SK-N-SH (cell line): ENCODE data around the gene TMSB4Y. TPM values are rescaled to one million over a fixed set of nuclear protein-coding genes. Genes with fewer than 3 reads are reported as not detected.

Experiments used
- CTCF ChIA-PET: fragments of 300-600, 350-600 bp; formaldehyde crosslinking; extraction: SDS; loops from one replicate; lab custom pipeline; 2021; lab: Yijun Ruan, JAX
- POLR2A ChIA-PET: fragments of 350-600 bp; sonication (Branson Sonifier 250); formaldehyde crosslinking; extraction: SDS; loops from one replicate; lab custom pipeline; 2020; ENCODE audit warnings: antibody characterized with exemption, inconsistent platforms; lab: Yijun Ruan, JAX
- DNase-seq: peaks from one replicate; pipeline ENCODE4 v3.0.0; 2012
- H2AFZ ChIP-seq: fragments of 200-600 bp; sonication (generic); 2 replicates; pipeline ENCODE4 v1.8.1; 2016; ENCODE audit warnings: antibody characterized with exemption, mild to moderate bottlenecking, low read depth
- H3F3A ChIP-seq: fragments of 200-600 bp; sonication (generic); replicated peaks from 2 replicates; pipeline ENCODE3; 2016; ENCODE audit warnings: antibody characterized with exemption, mild to moderate bottlenecking; ENCODE audit not compliant: insufficient read depth
- H3K27ac ChIP-seq, 2 experiments: fragments of 200-500 bp in 1 of 2; fragments of 200-600 bp in 1 of 2; sonication (Bioruptor generic) in 1 of 2; sonication (generic), shearing (Covaris generic) in 1 of 2; 2 replicates each; pipeline versions ENCODE4 v1.5.1 to v1.6.1; 2014 to 2016; ENCODE audit warnings: low read depth in 2 of 2, inconsistent platforms in 1 of 2, low read length in 1 of 2, mild to moderate bottlenecking in 1 of 2, mixed read lengths in 1 of 2
- H3K27me3 ChIP-seq: fragments of 200-600 bp; sonication (generic), shearing (Covaris generic); 2 replicates; pipeline ENCODE4 v1.6.1; 2016; ENCODE audit warnings: mixed run types; ENCODE audit not compliant: insufficient read depth
- H3K36me3 ChIP-seq, 2 experiments: fragments of 200-500 bp in 1 of 2; fragments of 200-600 bp in 1 of 2; sonication (Bioruptor generic) in 1 of 2; sonication (generic) in 1 of 2; replicated peaks in 1 of 2; 2 replicates each; pipeline versions ENCODE3 to v1.5.1; 2014 to 2016; ENCODE audit warnings: low read length in 1 of 2, mild to moderate bottlenecking in 1 of 2; ENCODE audit not compliant: insufficient read depth in 2 of 2, control insufficient read depth in 1 of 2
- H3K4me1 ChIP-seq, 2 experiments: fragments of 200-500 bp in 1 of 2; fragments of 200-600 bp in 1 of 2; sonication (Bioruptor generic) in 1 of 2; sonication (generic), shearing (Covaris generic) in 1 of 2; 2 replicates each; pipeline versions ENCODE4 v1.5.1 to v1.6.1; 2014 to 2016; ENCODE audit warnings: low read depth in 1 of 2, low read length in 1 of 2, mixed run types in 1 of 2; ENCODE audit not compliant: insufficient read depth in 2 of 2, control insufficient read depth in 1 of 2
- H3K4me2 ChIP-seq: fragments of 200-600 bp; sonication (generic), shearing (Covaris generic); 2 replicates; pipeline ENCODE4 v1.6.1; 2017; ENCODE audit warnings: mixed run types
- H3K4me3 ChIP-seq, 2 experiments: fragments of 200-500 bp in 1 of 2; fragments of 200-600 bp in 1 of 2; sonication (Bioruptor generic) in 1 of 2; sonication (generic), shearing (Covaris generic) in 1 of 2; 2 replicates each; pipeline versions ENCODE4 v1.5.1 to v1.8.1; 2014 to 2016; ENCODE audit warnings: low read depth in 2 of 2, inconsistent platforms in 1 of 2, low read length in 1 of 2, mild to moderate bottlenecking in 1 of 2, mixed read lengths in 1 of 2, moderate library complexity in 1 of 2
- H3K79me2 ChIP-seq: fragments of 200-600 bp; sonication (generic); 2 replicates; pipeline ENCODE4 v1.8.1; 2017; ENCODE audit warnings: mild to moderate bottlenecking; ENCODE audit not compliant: insufficient read depth
- H3K9ac ChIP-seq: fragments of 200-600 bp; sonication (generic); 2 replicates; pipeline ENCODE4 v1.6.1; 2017; ENCODE audit warnings: mixed run types
- H3K9me2 ChIP-seq: fragments of 200-600 bp; sonication (generic); 2 replicates; pipeline ENCODE4 v1.6.1; 2017; ENCODE audit warnings: mixed run types
- H3K9me3 ChIP-seq: fragments of 200-600 bp; sonication (generic); 2 replicates; pipeline ENCODE4 v1.6.1; 2017; ENCODE audit warnings: mixed run types, mild to moderate bottlenecking, moderate library complexity
- H4K20me1 ChIP-seq: fragments of 200-600 bp; sonication (generic); 2 replicates; pipeline ENCODE4 v1.6.1; 2017; ENCODE audit warnings: mild to moderate bottlenecking, mixed run types; ENCODE audit not compliant: insufficient read depth
- ELF1 ChIP-seq: IDR thresholded peaks from 2 replicates; pipeline ENCODE4 v1.4.0; 2012
- EP300 ChIP-seq, 2 experiments: IDR thresholded peaks; 2 replicates each; pipeline versions ENCODE4 v1.4.0 to v1.6.1; 2012; ENCODE audit warnings: borderline replicate concordance in 1 of 2, low read depth in 1 of 2, low read length in 1 of 2
- FOSL2 ChIP-seq: IDR thresholded peaks from 2 replicates; pipeline ENCODE4 v1.4.0; 2012; ENCODE audit warnings: low read depth, mild to moderate bottlenecking, moderate library complexity, borderline replicate concordance
- FOXJ3 ChIP-seq: sonication (generic); formaldehyde crosslinking; IDR thresholded peaks from 2 replicates; pipeline ENCODE4 v1.5.1; 2020; ENCODE audit warnings: mild to moderate bottlenecking, missing genetic modification reagents
- GABPA ChIP-seq: IDR thresholded peaks from 2 replicates; pipeline ENCODE4 v1.4.0; 2012; ENCODE audit warnings: low read depth, mild to moderate bottlenecking
- MEF2A ChIP-seq: IDR thresholded peaks from 2 replicates; pipeline ENCODE4 v1.4.0; 2012; ENCODE audit warnings: low read depth, borderline replicate concordance
- NFIC ChIP-seq: IDR thresholded peaks from 2 replicates; pipeline ENCODE4 v1.4.0; 2012; ENCODE audit warnings: borderline replicate concordance
- NRF1 ChIP-seq: IDR thresholded peaks from 2 replicates; pipeline ENCODE4 v1.6.1; 2012; ENCODE audit warnings: low read depth, mild to moderate bottlenecking, low read length
- POLR2AphosphoS5 ChIP-seq: IDR thresholded peaks from 2 replicates; pipeline ENCODE4 v1.6.1; 2012; ENCODE audit warnings: low read depth, low read length
- RAD21 ChIP-seq: IDR thresholded peaks from 2 replicates; pipeline ENCODE4 v1.6.1; 2012; ENCODE audit warnings: mild to moderate bottlenecking, low read length
- RCOR1 ChIP-seq: fragments of 150-350 bp; IDR thresholded peaks from 2 replicates; pipeline ENCODE4 v1.6.1; 2017; ENCODE audit warnings: antibody characterized with exemption, low read length
- RFX5 ChIP-seq: IDR thresholded peaks from 2 replicates; pipeline ENCODE4 v1.6.1; 2012; ENCODE audit warnings: mild to moderate bottlenecking, improper control_type of control experiment, low read length
- RXRA ChIP-seq: IDR thresholded peaks from 2 replicates; pipeline ENCODE4 v1.4.0; 2012; ENCODE audit warnings: low read depth, mild to moderate bottlenecking, borderline replicate concordance
- SIN3A ChIP-seq: IDR thresholded peaks from 2 replicates; pipeline ENCODE4 v1.6.1; 2012; ENCODE audit warnings: low read depth, mild to moderate bottlenecking, low read length, moderate library complexity, borderline replicate concordance
- TAF1 ChIP-seq: IDR thresholded peaks from 2 replicates; pipeline ENCODE4 v1.6.1; 2012; ENCODE audit warnings: low read depth, mild to moderate bottlenecking, low read length, moderate library complexity, borderline replicate concordance
- TEAD4 ChIP-seq: IDR thresholded peaks from 2 replicates; pipeline ENCODE4 v1.4.0; 2012; ENCODE audit warnings: mild to moderate bottlenecking, borderline replicate concordance; ENCODE audit not compliant: insufficient read depth
- WGBS: methylation state at CpG from one replicate; pipeline ENCODE4 v1.1.6; 2017; ENCODE audit warnings: low lambda C conversion rate; 5-methylcytosine and 5-hydroxymethylcytosine counted together
- polyA plus RNA-seq, 3 experiments: library from polyadenylated mRNA; depleted of rRNA; stranded (reverse); fragments of >200 nt; gene quantifications; 2 replicates each; pipeline ENCODE4 v1.2.3, GENCODE V29; 2012
- TF ChIP-seq, protein P1 (sequence below): fragments of 200-600 bp; sonication (generic); IDR thresholded peaks from 2 replicates; pipeline ENCODE4 v1.6.1; 2017; ENCODE audit warnings: antibody characterized with exemption, mild to moderate bottlenecking, moderate library complexity
- TF ChIP-seq, protein P2 (sequence below): fragments of 150-350 bp; IDR thresholded peaks from 2 replicates; pipeline ENCODE4 v1.6.1; 2017; ENCODE audit warnings: antibody characterized with exemption, low read length, low read depth, borderline replicate concordance
- TF ChIP-seq, protein P3 (sequence below): IDR thresholded peaks from 2 replicates; pipeline ENCODE4 v1.4.0; 2012; ENCODE audit warnings: low read depth
- TF ChIP-seq, protein P4 (sequence below): IDR thresholded peaks from 2 replicates; pipeline ENCODE4 v1.4.0; 2012; ENCODE audit warnings: low read depth, borderline replicate concordance

The TMSB4Y gene
- polyA plus RNA-seq, 1 of the 3 experiments (the other 2 are of a cell fraction) = not detected

DNA sequence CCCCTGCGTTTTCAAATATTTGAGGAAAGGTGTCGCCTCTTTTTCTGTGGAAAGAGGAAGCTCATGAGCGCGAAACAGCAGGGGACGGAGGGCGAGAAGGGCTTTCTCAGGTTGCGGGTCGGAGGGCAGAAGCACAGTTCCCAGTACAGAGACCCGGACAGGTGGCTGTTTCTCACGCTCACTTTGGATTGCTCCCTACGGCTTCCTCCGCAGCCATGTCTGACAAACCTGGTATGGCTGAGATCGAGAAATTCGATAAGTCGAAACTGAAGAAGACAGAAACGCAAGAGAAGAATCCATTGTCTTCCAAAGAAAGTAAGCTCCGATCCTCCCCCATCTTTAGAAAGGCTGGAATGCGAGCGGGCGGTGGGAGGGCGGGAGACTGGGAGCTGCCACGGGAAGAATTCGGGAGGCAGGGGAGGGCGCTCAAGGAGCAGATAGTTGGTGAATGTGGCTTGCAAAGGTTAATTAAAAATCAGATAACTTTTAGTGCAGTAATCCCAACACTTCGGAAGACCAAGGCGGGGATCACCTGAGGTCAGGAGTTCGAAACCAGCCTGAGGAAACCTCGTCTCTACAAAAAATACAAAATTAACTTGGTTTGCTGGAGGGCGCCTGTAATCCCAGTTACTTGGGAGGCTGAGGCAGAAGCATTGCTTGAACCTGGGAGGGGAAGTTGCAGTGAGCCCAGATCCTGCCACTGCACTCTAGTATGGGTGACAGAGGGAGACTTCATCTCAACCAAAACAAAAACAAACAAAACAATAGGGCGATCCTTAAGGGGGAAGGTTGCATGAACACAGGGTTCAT, 627 bp downstream of the TMSB4Y start:
- no peak overlapping the region for H3K27ac ChIP-seq
- no peaks in the 10 kb centered on the region for H3K27me3 ChIP-seq
- no peaks in the 10 kb centered on the region for H3F3A ChIP-seq
- H3K4me2 ChIP-seq = no peak overlapping the region
- TF ChIP-seq GABPA = no peak
- no peak for TF ChIP-seq MEF2A
- TF ChIP-seq ELF1 = no peak
- TF ChIP-seq, protein P1, sequence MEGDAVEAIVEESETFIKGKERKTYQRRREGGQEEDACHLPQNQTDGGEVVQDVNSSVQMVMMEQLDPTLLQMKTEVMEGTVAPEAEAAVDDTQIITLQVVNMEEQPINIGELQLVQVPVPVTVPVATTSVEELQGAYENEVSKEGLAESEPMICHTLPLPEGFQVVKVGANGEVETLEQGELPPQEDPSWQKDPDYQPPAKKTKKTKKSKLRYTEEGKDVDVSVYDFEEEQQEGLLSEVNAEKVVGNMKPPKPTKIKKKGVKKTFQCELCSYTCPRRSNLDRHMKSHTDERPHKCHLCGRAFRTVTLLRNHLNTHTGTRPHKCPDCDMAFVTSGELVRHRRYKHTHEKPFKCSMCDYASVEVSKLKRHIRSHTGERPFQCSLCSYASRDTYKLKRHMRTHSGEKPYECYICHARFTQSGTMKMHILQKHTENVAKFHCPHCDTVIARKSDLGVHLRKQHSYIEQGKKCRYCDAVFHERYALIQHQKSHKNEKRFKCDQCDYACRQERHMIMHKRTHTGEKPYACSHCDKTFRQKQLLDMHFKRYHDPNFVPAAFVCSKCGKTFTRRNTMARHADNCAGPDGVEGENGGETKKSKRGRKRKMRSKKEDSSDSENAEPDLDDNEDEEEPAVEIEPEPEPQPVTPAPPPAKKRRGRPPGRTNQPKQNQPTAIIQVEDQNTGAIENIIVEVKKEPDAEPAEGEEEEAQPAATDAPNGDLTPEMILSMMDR = no peak
- no peak for TF ChIP-seq RAD21
- TF ChIP-seq RFX5 = no peak
- TF ChIP-seq, protein P2, sequence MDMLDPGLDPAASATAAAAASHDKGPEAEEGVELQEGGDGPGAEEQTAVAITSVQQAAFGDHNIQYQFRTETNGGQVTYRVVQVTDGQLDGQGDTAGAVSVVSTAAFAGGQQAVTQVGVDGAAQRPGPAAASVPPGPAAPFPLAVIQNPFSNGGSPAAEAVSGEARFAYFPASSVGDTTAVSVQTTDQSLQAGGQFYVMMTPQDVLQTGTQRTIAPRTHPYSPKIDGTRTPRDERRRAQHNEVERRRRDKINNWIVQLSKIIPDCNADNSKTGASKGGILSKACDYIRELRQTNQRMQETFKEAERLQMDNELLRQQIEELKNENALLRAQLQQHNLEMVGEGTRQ = no peak
- no peak for TF ChIP-seq SIN3A
- no peak for TF ChIP-seq RXRA
- no peak for TF ChIP-seq FOSL2
- TF ChIP-seq, protein P3, sequence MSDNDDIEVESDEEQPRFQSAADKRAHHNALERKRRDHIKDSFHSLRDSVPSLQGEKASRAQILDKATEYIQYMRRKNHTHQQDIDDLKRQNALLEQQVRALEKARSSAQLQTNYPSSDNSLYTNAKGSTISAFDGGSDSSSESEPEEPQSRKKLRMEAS = no peak
- no peak for TF ChIP-seq TAF1
- H3K4me1 ChIP-seq = no peaks in the 10 kb centered on the region
- no peaks in the 10 kb centered on the region for H3K9me3 ChIP-seq
- WGBS = no CpG with 5 or more reads among the region's 30 CpGs
- no peaks in the 10 kb centered on the region for H3K36me3 ChIP-seq
- H3K9me2 ChIP-seq = no peaks in the 10 kb centered on the region
- no peak overlapping the region for H3K4me3 ChIP-seq
- H3K79me2 ChIP-seq = no peaks in the 10 kb centered on the region
- no peaks in the 10 kb centered on the region for H4K20me1 ChIP-seq
- no peak for DNase-seq
- no peak overlapping the region for H3K9ac ChIP-seq
- POLR2A ChIA-PET = no interaction called here
- H2AFZ ChIP-seq = no peak overlapping the region
- CTCF ChIA-PET = no interaction called here

DNA sequence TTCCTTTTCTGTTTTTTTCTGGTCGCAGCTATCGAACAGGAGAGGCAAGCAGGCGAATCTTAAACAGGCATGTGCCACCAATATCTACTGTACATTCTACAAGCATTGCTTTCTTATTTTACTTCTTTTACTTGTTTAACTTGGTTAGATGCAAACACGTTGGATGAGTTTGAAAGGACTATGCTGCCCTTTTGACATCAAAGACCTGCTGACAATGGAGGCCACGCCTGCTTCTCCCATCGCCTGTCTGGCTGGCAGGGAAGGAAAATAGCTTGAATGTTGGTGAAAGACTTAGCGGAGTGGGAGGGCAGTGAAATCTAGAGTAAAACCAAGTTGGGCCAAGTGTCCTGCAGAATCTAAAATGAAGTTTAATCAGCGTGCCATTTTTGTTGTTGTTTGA, 1.5 kb downstream of the TMSB4Y start:
- Histone ChIP-seq H3K4me2 (no peak overlapping the region), H4K20me1 (no peaks in the 10 kb centered on the region), H2AFZ (no peak overlapping the region), H3K27ac (no peak overlapping the region), H3K9me2 (no peaks in the 10 kb centered on the region), H3K27me3 (no peaks in the 10 kb centered on the region), H3K4me1 (no peaks in the 10 kb centered on the region), H3K36me3 (no peaks in the 10 kb centered on the region), H3K9me3 (no peaks in the 10 kb centered on the region), H3K4me3 (no peak overlapping the region), H3K79me2 (no peaks in the 10 kb centered on the region), H3F3A (no peaks in the 10 kb centered on the region), H3K9ac (no peak overlapping the region)
- 0% methylated on average over 1 of the region's 8 CpGs for WGBS
- ChIA-PET CTCF (no interaction called here), POLR2A (no interaction called here)
- DNase-seq = no peak
- TF ChIP-seq FOXJ3 (no peak), TEAD4 (no peak), NFIC (no peak), NRF1 (no peak), RAD21 (no peak), EP300 (IDR thresholded peaks at IDR 0.05; ENCODE audit: borderline replicate concordance in 1 of 2, low read depth in 1 of 2, low read length in 1 of 2) (no peak), POLR2AphosphoS5 (no peak), GABPA (no peak), ELF1 (no peak), RXRA (no peak), RCOR1 (no peak)
- TF ChIP-seq, protein P4, sequence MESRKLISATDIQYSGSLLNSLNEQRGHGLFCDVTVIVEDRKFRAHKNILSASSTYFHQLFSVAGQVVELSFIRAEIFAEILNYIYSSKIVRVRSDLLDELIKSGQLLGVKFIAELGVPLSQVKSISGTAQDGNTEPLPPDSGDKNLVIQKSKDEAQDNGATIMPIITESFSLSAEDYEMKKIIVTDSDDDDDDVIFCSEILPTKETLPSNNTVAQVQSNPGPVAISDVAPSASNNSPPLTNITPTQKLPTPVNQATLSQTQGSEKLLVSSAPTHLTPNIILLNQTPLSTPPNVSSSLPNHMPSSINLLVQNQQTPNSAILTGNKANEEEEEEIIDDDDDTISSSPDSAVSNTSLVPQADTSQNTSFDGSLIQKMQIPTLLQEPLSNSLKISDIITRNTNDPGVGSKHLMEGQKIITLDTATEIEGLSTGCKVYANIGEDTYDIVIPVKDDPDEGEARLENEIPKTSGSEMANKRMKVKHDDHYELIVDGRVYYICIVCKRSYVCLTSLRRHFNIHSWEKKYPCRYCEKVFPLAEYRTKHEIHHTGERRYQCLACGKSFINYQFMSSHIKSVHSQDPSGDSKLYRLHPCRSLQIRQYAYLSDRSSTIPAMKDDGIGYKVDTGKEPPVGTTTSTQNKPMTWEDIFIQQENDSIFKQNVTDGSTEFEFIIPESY = no peak
- TF ChIP-seq, protein P1 = no peak
